Measurements from ENCODE around the gene CPEB4. TPM values are rescaled to one million over a fixed set of nuclear protein-coding genes. Genes with fewer than 3 reads are reported as not detected.

Gene CPEB4
- total RNA-seq, 1 experiment from 2014 or later = 15.4 TPM

- no peaks in the 10 kb centered on the region; the same call in 1 of the 2 replicates for H3F3A ChIP-seq (ENCODE audit: insufficient read depth, low read depth)
- BruUV-seq (replicated peaks) = no TSS peak
- H3K79me2 ChIP-seq (ENCODE audit: low read depth) = no peaks in the 10 kb centered on the region
- H3K4me2 ChIP-seq = no peak overlapping the region
- H4K20me1 ChIP-seq (ENCODE audit: insufficient read depth) = no peaks in the 10 kb centered on the region
- intact Hi-C loops (cut with micrococcal nuclease; ENCODE audit: unreplicated experiment) = no loop called here
- no peaks in the 10 kb centered on the region for H3K9me3 ChIP-seq (ENCODE audit: insufficient read depth, low read depth)
- ChIA-PET CTCF (no interaction called here), POLR2A (ENCODE audit: unreplicated experiment) (interaction anchor here (0.6 kb wide), 1 partner anchor 41 kb away, joined by 12 read pairs; no protein-coding TSS in a partner anchor)
- no peak overlapping the region for H3K27ac ChIP-seq
- 0 out of 2 replicates have a peak, but pooled peaks cover 16% of the 10 kb centered on the region for H3K36me3 ChIP-seq (ENCODE audit: low read depth)
- no peaks in the 10 kb centered on the region for H3K27me3 ChIP-seq (ENCODE audit: insufficient read depth, low read depth)
- no peak overlapping the region for H3K4me3 ChIP-seq
- no peaks in the 10 kb centered on the region; the same call in 1 of the 2 replicates for H3K4me1 ChIP-seq (replicated peaks; ENCODE audit: insufficient read depth)
- TF ChIP-seq EZH2 (IDR thresholded peaks at IDR 0.05; ENCODE audit: low read depth) (no peak), CTCF (conservative IDR thresholded peaks at IDR 0.05) (no peak)
- H2AFZ ChIP-seq = no peak overlapping the region
- H3K9me2 ChIP-seq (ENCODE audit: insufficient read depth) = no peaks in the 10 kb centered on the region
- no peak for DNase-seq
Observed at GRCh38 chr5:173928871-173929574, 40.9 kb downstream of the CPEB4 start.

- Histone ChIP-seq H3K9me3 (ENCODE audit: insufficient read depth, low read depth) (no peaks in the 10 kb centered on the region), H3K4me3 (no peak overlapping the region), H3K79me2 (ENCODE audit: low read depth) (no peaks in the 10 kb centered on the region), H3K27ac (no peak overlapping the region), H3K9me2 (ENCODE audit: insufficient read depth) (no peaks in the 10 kb centered on the region), H3K4me1 (replicated peaks; ENCODE audit: insufficient read depth) (no peaks in the 10 kb centered on the region), H2AFZ (no peak overlapping the region), H3F3A (ENCODE audit: insufficient read depth, low read depth) (no peaks in the 10 kb centered on the region; the same call in 1 of the 2 replicates), H3K4me2 (no peak overlapping the region), H3K27me3 (ENCODE audit: insufficient read depth, low read depth) (no peaks in the 10 kb centered on the region), H3K36me3 (ENCODE audit: low read depth) (0 out of 2 replicates have a peak, but pooled peaks cover 10% of the 10 kb centered on the region), H4K20me1 (ENCODE audit: insufficient read depth) (no peaks in the 10 kb centered on the region)
- no peak for DNase-seq
- TF ChIP-seq CTCF (conservative IDR thresholded peaks at IDR 0.05) = no peak
- no peak for TF ChIP-seq EZH2 (IDR thresholded peaks at IDR 0.05; ENCODE audit: low read depth)
- CTCF ChIA-PET = no interaction called here
- POLR2A ChIA-PET (ENCODE audit: unreplicated experiment) = interaction anchor here (0.6 kb wide), 1 partner anchor 17 kb away, joined by 3 read pairs; no protein-coding TSS in a partner anchor
- BruUV-seq (replicated peaks) = no TSS peak
- intact Hi-C loops (cut with micrococcal nuclease; ENCODE audit: unreplicated experiment) = no loop called here
Observed at GRCh38 chr5:173932695-173933139, 44.6 kb downstream of the CPEB4 start.

GRCh38 chr5:173933901-173934300, 45.8 kb downstream of the CPEB4 start:
- H3K79me2 ChIP-seq (ENCODE audit: low read depth) = no peaks in the 10 kb centered on the region
- no peak overlapping the region for H3K27ac ChIP-seq
- BruUV-seq (replicated peaks) = no TSS peak
- DNase-seq = no peak
- no peaks in the 10 kb centered on the region for H3K4me1 ChIP-seq (replicated peaks; ENCODE audit: insufficient read depth)
- ChIA-PET CTCF (no interaction called here), POLR2A (ENCODE audit: unreplicated experiment) (no interaction called here)
- TF ChIP-seq CTCF (conservative IDR thresholded peaks at IDR 0.05) (no peak), EZH2 (IDR thresholded peaks at IDR 0.05; ENCODE audit: low read depth) (no peak)
- intact Hi-C loops (cut with micrococcal nuclease; ENCODE audit: unreplicated experiment) = no loop called here
- no peaks in the 10 kb centered on the region for H3K9me3 ChIP-seq (ENCODE audit: insufficient read depth, low read depth)
- no peak overlapping the region for H3K4me3 ChIP-seq
- no peaks in the 10 kb centered on the region; the same call in 1 of the 2 replicates for H3F3A ChIP-seq (ENCODE audit: insufficient read depth, low read depth)
- no peaks in the 10 kb centered on the region for H4K20me1 ChIP-seq (ENCODE audit: insufficient read depth)
- H3K9me2 ChIP-seq (ENCODE audit: insufficient read depth) = no peaks in the 10 kb centered on the region
- no peaks in the 10 kb centered on the region for H3K27me3 ChIP-seq (ENCODE audit: insufficient read depth, low read depth)
- H2AFZ ChIP-seq = no peak overlapping the region
- no peak overlapping the region for H3K4me2 ChIP-seq
- 0 out of 2 replicates have a peak, but pooled peaks cover 6% of the 10 kb centered on the region for H3K36me3 ChIP-seq (ENCODE audit: low read depth)

All from PC-9 (cell line).